Right ventricle myocardium superior (tissue), 1 donor: Measurements from ENCODE around the gene HLCS. TPM values are rescaled to one million over a fixed set of nuclear protein-coding genes. Genes with fewer than 3 reads are reported as not detected.

ENCODE experiments used
- total RNA-seq: library from RNA; stranded (reverse); fragmentation: NEBNext Ultra II Directional; extraction: Animal tissue kit (Norgen Biotek cat#: 25700); gene quantifications from one replicate; pipeline ENCODE4 v1.2.1, GENCODE V29; 2021
- donor health status: DM: no; HTN: yes; CAD: no; lungs with severe emphysema.

Gene HLCS
- total RNA-seq, 1 donor from 2014 or later: 6.3 TPM

Other genes with a start within 250 kb of the HLCS start
- gene RIPPLY3, start 40.0 kb upstream of the HLCS start, total RNA-seq: not detected
- 34.0 TPM for gene PIGP, start 106.4 kb upstream of the HLCS start, total RNA-seq
- gene TTC3, start 106.6 kb upstream of the HLCS start, total RNA-seq: 36.3 TPM